M059J (cell line): Measurements from ENCODE around the gene YIF1B. TPM values are rescaled to one million over a fixed set of nuclear protein-coding genes. Genes with fewer than 3 reads are reported as not detected.
"Not testable (repeated sequence)": the region's sequence is repeated elsewhere in the genome, so short reads cannot be mapped to it uniquely, and the experiment has no call there.

Experiments used
- DNase-seq: peaks from one replicate; pipeline ENCODE4 v3.0.0-alpha.2; 2012; ENCODE audit warnings: low read depth
- total RNA-seq: library from RNA; depleted of rRNA; stranded (reverse); fragments of >200 nt; shearing (Covaris generic); gene quantifications from 2 replicates; pipeline ENCODE4 v1.2.3, GENCODE V29; 2014; rRNA removed

Gene YIF1B
- 88.9 and 114 TPM in 2 replicates for total RNA-seq

- peak; percentile 97 for DNase-seq
Measured at GRCh38 chr19:38315657-38316476, at the start of gene YIF1B. TSS of gene YIF1B (minus strand) at chr19:38315947. CDS start at chr19:38315917, 30 bp downstream.

- DNase-seq: not testable (repeated sequence)
Measured at GRCh38 chr19:38362946-38363688, 47.4 kb upstream of the YIF1B start.

GRCh38 chr19:38362076-38362945, 46.6 kb upstream of the YIF1B start:
- DNase-seq: peak; percentile 70

GRCh38 chr19:38361633-38362075, 45.9 kb upstream of the YIF1B start:
- no peak for DNase-seq

- no peak for DNase-seq
Measured at GRCh38 chr19:38360839-38361631, 45.3 kb upstream of the YIF1B start.

- no peak for DNase-seq
Measured at GRCh38 chr19:38360351-38360750, 44.6 kb upstream of the YIF1B start.

- DNase-seq: no peak
Measured at GRCh38 chr19:38359242-38360021, 43.7 kb upstream of the YIF1B start.

GRCh38 chr19:38358071-38358470, 42.3 kb upstream of the YIF1B start:
- no peak for DNase-seq

- DNase-seq: no peak
Measured at GRCh38 chr19:38355728-38356725, 40.3 kb upstream of the YIF1B start.

GRCh38 chr19:38352611-38353010, 36.9 kb upstream of the YIF1B start:
- DNase-seq: no peak

GRCh38 chr19:38351865-38352395, 36.2 kb upstream of the YIF1B start:
- DNase-seq: no peak

GRCh38 chr19:38350883-38351282, 35.1 kb upstream of the YIF1B start:
- DNase-seq: peak; percentile 25

GRCh38 chr19:38346837-38347236, 31.1 kb upstream of the YIF1B start:
- no peak for DNase-seq

GRCh38 chr19:38340927-38341326, 25.2 kb upstream of the YIF1B start:
- no peak for DNase-seq

- DNase-seq: not testable (repeated sequence)
Measured at GRCh38 chr19:38339011-38339410, 23.3 kb upstream of the YIF1B start.

- no peak for DNase-seq
Measured at GRCh38 chr19:38337360-38337653, 21.6 kb upstream of the YIF1B start.

GRCh38 chr19:38336638-38337359, 21.1 kb upstream of the YIF1B start:
- peak; percentile 83 for DNase-seq

GRCh38 chr19:38335949-38336637, 20.3 kb upstream of the YIF1B start:
- peak; percentile 97 for DNase-seq
